Inflammatory macrophage treated with lipopolysaccharide for 1 hour (primary cell): Measurements from ENCODE around the gene FBLN1.
"Not testable (repeated sequence)": the region's sequence is repeated elsewhere in the genome, so short reads cannot be mapped to it uniquely, and the experiment has no call there.

ENCODE experiments used
- DNase-seq, 2 donors: peaks; one replicate each; pipeline ENCODE4 v3.0.0-alpha.2; 2020 to 2022

Gene FBLN1

GRCh38 chr22:45502215-45503049 lies at the start of gene FBLN1:
FBLN1 (plus strand) TSS chr22:45502883; CDS start chr22:45502986, 103 bp downstream.
- no peak for DNase-seq

GRCh38 chr22:45453764-45454163 lies 48.9 kb upstream of the FBLN1 start:
- no peak for DNase-seq

GRCh38 chr22:45454275-45454674 lies 48.4 kb upstream of the FBLN1 start:
- DNase-seq = no peak

GRCh38 chr22:45455212-45455611 lies 47.5 kb upstream of the FBLN1 start:
- DNase-seq = no peak

- no peak for DNase-seq
Measured at GRCh38 chr22:45455621-45456020, 47.1 kb upstream of the FBLN1 start.

GRCh38 chr22:45456811-45457210 lies 45.9 kb upstream of the FBLN1 start:
- DNase-seq = no peak

- no peak for DNase-seq
Measured at GRCh38 chr22:45458532-45458931, 44.2 kb upstream of the FBLN1 start.

GRCh38 chr22:45459235-45459634 lies 43.4 kb upstream of the FBLN1 start:
- no peak for DNase-seq

- DNase-seq = no peak
Measured at GRCh38 chr22:45460288-45461109, 42.2 kb upstream of the FBLN1 start.

- no peak for DNase-seq
Measured at GRCh38 chr22:45462034-45462655, 40.5 kb upstream of the FBLN1 start.

- DNase-seq = not testable (repeated sequence)
Measured at GRCh38 chr22:45463691-45464090, 39.0 kb upstream of the FBLN1 start.

GRCh38 chr22:45465633-45466032 lies 37.0 kb upstream of the FBLN1 start:
- no peak for DNase-seq

- no peak for DNase-seq
Measured at GRCh38 chr22:45468872-45469271, 33.8 kb upstream of the FBLN1 start.

- DNase-seq = no peak
Measured at GRCh38 chr22:45469281-45470073, 33.2 kb upstream of the FBLN1 start.

GRCh38 chr22:45470871-45471270 lies 31.8 kb upstream of the FBLN1 start:
- no peak for DNase-seq

- no peak for DNase-seq
Measured at GRCh38 chr22:45472426-45472825, 30.3 kb upstream of the FBLN1 start.

GRCh38 chr22:45473626-45474237 lies 29.0 kb upstream of the FBLN1 start:
- DNase-seq = no peak

GRCh38 chr22:45475063-45475747 lies 27.5 kb upstream of the FBLN1 start:
- DNase-seq = no peak

- DNase-seq = no peak
Measured at GRCh38 chr22:45475851-45476514, 26.7 kb upstream of the FBLN1 start.

- no peak for DNase-seq
Measured at GRCh38 chr22:45476814-45477213, 25.9 kb upstream of the FBLN1 start.
